ENCODE data around the gene CDR2.

CDR2 gene

DNA sequence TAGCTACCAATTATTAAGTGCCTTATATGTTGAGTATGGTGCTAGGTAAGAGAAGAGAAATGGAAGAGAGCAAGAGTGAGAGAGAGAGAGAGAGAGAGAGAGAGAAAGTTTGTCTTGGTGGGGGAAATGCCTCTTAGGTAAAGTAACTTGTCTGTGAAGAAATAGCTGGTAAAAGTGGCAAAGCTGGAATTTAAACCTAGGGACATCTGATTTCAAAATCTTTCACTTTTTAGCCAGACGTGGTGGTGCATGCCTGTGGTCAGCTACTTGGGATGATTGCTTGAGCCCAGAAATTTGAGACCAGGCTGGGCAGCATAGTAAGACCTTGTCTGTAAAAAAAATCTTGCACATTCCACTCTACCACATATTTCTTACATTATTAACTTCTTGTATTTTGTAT lies 23.0 kb upstream of the CDR2 start:
- Histone ChIP-seq H4K20me1 (ENCODE audit: insufficient read depth) (no peaks in the 10 kb centered on the region), H3K4me1 (ENCODE audit: low read depth, poor library complexity, severe bottlenecking) (no peaks in the 10 kb centered on the region), H3K79me2 (ENCODE audit: insufficient read depth, low read depth) (no peaks in the 10 kb centered on the region), H3K9ac (no peak overlapping the region), H3K36me3 (ENCODE audit: insufficient read depth) (no peaks in the 10 kb centered on the region), H3K27me3 (ENCODE audit: insufficient read depth, low read depth) (no peaks in the 10 kb centered on the region), H2AFZ (ENCODE audit: low read depth) (no peak overlapping the region), H3K4me2 (no peak overlapping the region), H3K27ac (no peak overlapping the region), H3K4me3 (IDR thresholded peaks at IDR 0.05; ENCODE audit: insufficient read depth, low read depth, low read length) (no peak overlapping the region)
- TF ChIP-seq, protein P1, sequence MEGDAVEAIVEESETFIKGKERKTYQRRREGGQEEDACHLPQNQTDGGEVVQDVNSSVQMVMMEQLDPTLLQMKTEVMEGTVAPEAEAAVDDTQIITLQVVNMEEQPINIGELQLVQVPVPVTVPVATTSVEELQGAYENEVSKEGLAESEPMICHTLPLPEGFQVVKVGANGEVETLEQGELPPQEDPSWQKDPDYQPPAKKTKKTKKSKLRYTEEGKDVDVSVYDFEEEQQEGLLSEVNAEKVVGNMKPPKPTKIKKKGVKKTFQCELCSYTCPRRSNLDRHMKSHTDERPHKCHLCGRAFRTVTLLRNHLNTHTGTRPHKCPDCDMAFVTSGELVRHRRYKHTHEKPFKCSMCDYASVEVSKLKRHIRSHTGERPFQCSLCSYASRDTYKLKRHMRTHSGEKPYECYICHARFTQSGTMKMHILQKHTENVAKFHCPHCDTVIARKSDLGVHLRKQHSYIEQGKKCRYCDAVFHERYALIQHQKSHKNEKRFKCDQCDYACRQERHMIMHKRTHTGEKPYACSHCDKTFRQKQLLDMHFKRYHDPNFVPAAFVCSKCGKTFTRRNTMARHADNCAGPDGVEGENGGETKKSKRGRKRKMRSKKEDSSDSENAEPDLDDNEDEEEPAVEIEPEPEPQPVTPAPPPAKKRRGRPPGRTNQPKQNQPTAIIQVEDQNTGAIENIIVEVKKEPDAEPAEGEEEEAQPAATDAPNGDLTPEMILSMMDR (conservative IDR thresholded peaks at IDR 0.05; ENCODE audit: low read depth, low read length) = no peak

- Histone ChIP-seq H3K36me3 (ENCODE audit: insufficient read depth) (no peaks in the 10 kb centered on the region), H4K20me1 (ENCODE audit: insufficient read depth) (no peaks in the 10 kb centered on the region), H3K9ac (no peak overlapping the region), H3K4me3 (IDR thresholded peaks at IDR 0.05; ENCODE audit: insufficient read depth, low read depth, low read length) (no peak overlapping the region), H2AFZ (ENCODE audit: low read depth) (no peak overlapping the region), H3K79me2 (ENCODE audit: insufficient read depth, low read depth) (no peaks in the 10 kb centered on the region), H3K27ac (no peak overlapping the region), H3K27me3 (ENCODE audit: insufficient read depth, low read depth) (no peaks in the 10 kb centered on the region), H3K4me1 (ENCODE audit: low read depth, poor library complexity, severe bottlenecking) (no peaks in the 10 kb centered on the region), H3K4me2 (no peak overlapping the region)
- TF ChIP-seq, protein P1 (conservative IDR thresholded peaks at IDR 0.05; ENCODE audit: low read depth, low read length) = no peak
Observed at GRCh38 chr16:22395960-22396359, 21.5 kb upstream of the CDR2 start.

DNA sequence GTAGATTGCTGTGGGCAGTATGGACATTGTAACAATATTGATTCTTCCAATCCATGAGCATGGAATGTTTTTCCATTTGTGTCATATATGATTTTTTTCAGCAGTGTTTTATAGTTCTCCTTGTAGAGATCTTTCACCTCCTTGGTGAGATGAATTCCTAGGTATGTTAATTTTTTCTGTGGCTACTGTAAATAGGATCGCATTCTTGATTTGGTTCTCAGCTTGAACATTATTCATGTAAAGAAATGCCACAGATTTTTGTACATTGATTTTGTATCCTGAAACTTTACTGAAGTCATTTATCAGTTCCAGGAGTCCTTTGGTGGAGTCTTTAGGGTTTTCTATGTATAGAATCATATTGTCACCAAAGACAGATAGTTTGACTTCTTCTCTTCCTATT lies 19.7 kb upstream of the CDR2 start:
- no peak overlapping the region for H2AFZ ChIP-seq (ENCODE audit: low read depth)
- H3K27ac ChIP-seq = no peak overlapping the region
- H3K4me3 ChIP-seq (IDR thresholded peaks at IDR 0.05; ENCODE audit: insufficient read depth, low read depth, low read length) = no peak overlapping the region
- H4K20me1 ChIP-seq (ENCODE audit: insufficient read depth) = no peaks in the 10 kb centered on the region
- no peak overlapping the region for H3K9ac ChIP-seq
- no peak overlapping the region for H3K4me2 ChIP-seq
- no peaks in the 10 kb centered on the region for H3K36me3 ChIP-seq (ENCODE audit: insufficient read depth)
- TF ChIP-seq, protein P1 (conservative IDR thresholded peaks at IDR 0.05; ENCODE audit: low read depth, low read length) = no peak
- no peaks in the 10 kb centered on the region for H3K27me3 ChIP-seq (ENCODE audit: insufficient read depth, low read depth)
- no peaks in the 10 kb centered on the region for H3K4me1 ChIP-seq (ENCODE audit: low read depth, poor library complexity, severe bottlenecking)
- no peaks in the 10 kb centered on the region for H3K79me2 ChIP-seq (ENCODE audit: insufficient read depth, low read depth)

GRCh38 chr16:22388101-22388644 lies 13.8 kb upstream of the CDR2 start:
- Histone ChIP-seq H3K27me3 (ENCODE audit: insufficient read depth, low read depth) (no peaks in the 10 kb centered on the region), H3K79me2 (ENCODE audit: insufficient read depth, low read depth) (no peaks in the 10 kb centered on the region), H3K27ac (no peak overlapping the region), H3K4me1 (ENCODE audit: low read depth, poor library complexity, severe bottlenecking) (no peaks in the 10 kb centered on the region), H4K20me1 (ENCODE audit: insufficient read depth) (no peaks in the 10 kb centered on the region), H3K4me3 (IDR thresholded peaks at IDR 0.05; ENCODE audit: insufficient read depth, low read depth, low read length) (no peak overlapping the region), H3K4me2 (no peak overlapping the region), H3K9ac (no peak overlapping the region), H2AFZ (ENCODE audit: low read depth) (no peak overlapping the region), H3K36me3 (ENCODE audit: insufficient read depth) (no peaks in the 10 kb centered on the region)
- TF ChIP-seq, protein P1 (conservative IDR thresholded peaks at IDR 0.05; ENCODE audit: low read depth, low read length) = no peak

All from KMS-11 (cell line).